NCI-H2171 (cell line): ENCODE results near the gene CDKAL1.
"Not testable (repeated sequence)": the region's sequence is repeated elsewhere in the genome, so short reads cannot be mapped to it uniquely, and the experiment has no call there.

Source experiments
- DNase-seq: peaks from one replicate; lab custom pipeline; 2025; lab: John Stamatoyannopoulos, UW

The CDKAL1 gene

DNA sequence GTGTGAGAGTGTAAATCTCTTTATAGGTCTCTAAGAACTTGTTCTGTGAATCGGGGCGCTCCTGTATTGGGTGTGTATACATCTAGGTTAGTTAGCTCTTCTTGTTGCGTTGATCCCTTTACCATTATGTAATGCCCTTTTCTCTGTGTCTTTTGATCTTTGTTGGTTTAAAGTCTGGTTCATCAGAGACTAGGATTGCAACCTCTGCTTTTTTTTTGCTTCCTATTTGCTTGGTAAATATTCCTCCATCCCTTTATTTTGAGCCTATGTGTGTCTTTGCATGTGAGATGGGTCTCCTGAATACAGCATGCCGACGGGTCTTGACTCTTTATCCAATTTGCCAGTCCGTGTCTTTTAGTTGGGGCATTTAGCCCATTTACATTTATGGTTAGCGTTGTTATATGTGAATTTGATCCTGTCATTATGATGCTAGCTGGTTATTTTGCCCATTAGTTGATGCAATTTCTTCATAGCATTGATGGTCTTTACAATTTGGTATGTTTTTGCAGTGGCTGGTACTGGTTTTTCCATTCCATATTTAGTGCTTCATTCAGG lies 60.1 kb downstream of the CDKAL1 start:
- not testable (repeated sequence) for DNase-seq

GRCh38 chr6:20599302-20600051 lies 65.2 kb downstream of the CDKAL1 start:
- DNase-seq, result no peak

- DNase-seq, result no peak
Measured at GRCh38 chr6:20600831-20601230, 66.6 kb downstream of the CDKAL1 start.

DNA sequence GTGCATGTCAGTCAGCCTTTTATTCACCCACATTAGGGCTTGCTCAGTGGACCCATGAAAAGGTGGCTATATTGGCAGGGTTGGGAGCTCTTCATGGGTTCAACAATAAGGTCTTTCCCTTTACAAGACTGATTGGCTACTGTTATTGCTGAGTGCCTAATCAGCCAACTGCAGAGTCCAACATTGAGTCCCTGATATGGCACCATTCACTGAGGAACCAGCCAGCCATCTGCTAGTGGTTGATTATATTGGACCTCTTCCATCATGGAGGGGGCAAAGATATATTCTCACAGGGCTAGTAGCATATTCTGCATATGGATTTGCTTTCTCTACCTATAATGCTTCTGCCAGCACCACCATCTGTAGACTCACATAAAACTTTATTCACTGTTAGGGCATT lies 69.9 kb downstream of the CDKAL1 start:
- DNase-seq, result no peak

GRCh38 chr6:20605061-20605460 lies 70.8 kb downstream of the CDKAL1 start:
- DNase-seq, result no peak

- DNase-seq, result no peak
Measured at GRCh38 chr6:20605581-20605980, 71.3 kb downstream of the CDKAL1 start.

DNA sequence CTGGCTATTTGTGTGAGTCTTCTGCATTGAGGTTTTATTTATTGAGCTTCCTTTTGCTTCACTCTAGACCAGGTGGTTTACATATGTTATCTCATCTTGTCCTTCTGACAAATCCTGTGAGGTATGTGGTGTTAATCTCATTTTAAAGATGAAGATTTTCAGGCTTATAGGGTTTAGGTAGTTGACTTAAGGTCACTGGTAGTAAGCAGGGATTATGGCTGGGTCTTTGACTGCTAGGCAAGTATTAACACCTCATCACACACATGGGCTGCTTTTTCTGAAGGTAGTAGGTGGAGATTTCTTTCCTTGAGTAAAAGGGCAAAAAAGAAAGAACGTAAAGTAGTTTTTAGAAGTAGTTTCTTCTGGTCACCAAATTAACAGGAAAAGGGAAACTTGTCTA lies 72.6 kb downstream of the CDKAL1 start:
- no peak for DNase-seq

- peak; percentile 79 for DNase-seq
Measured at GRCh38 chr6:20608356-20608755, 74.1 kb downstream of the CDKAL1 start.

DNA sequence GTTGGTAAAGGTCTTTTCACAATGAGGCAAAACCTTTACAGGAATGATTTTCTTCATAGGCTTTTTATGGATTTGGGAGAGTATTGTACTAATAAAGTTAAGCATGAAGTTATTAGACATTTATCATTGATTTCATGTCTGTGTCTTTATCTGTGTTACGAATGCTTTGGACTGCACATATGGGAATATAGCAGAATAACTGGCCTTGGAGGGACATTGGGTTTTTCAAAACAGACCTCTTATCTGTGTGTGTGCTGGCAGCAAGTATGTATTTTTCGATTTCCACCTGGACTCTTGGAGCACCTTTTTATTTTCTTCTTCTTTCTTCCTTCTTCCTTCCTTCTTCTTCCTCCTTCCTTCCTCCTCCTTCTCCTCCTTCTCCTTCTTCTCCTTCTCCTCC lies 74.6 kb downstream of the CDKAL1 start:
- DNase-seq, result no peak

DNA sequence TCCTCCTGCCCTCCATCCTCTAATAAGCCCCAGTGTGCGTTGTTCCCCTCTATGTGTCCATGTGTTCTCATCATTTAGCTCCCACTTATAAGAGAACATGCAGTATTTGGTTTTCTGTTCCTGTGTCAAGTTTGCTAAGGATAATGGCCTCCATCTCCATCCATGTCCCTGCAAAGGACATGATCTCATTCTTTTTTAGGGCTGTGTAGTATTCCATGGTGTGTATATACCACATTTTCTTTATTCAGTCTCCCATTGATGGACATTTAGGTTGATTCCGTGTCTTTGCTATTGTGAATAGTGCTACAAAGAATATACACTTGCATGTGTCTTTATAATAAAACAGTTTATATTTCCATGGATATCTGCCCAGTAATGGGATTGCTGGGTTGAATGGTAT lies 75.7 kb downstream of the CDKAL1 start:
- not testable (repeated sequence) for DNase-seq

- DNase-seq, result no peak
Measured at GRCh38 chr6:20610636-20611370, 76.5 kb downstream of the CDKAL1 start.

DNA sequence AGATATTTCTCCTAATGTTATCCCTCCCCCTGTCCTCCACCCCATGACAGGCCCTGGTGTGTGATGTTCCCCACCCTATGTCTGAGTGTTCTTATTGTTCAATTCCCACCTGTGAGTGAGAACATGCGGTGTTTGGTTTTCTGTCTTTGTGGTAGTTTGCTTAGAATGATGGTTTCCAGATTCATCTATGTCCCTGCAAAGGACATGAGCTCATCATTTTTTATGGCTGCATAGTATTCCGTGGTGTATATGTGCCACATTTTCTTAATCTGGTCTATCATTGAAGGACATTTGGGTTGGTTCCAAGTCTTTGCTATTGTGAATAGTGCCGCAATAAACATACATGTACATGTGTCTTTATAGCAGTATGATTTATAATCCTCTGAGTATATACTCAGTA lies 83.3 kb downstream of the CDKAL1 start:
- DNase-seq, result not testable (repeated sequence)

- DNase-seq, result no peak
Measured at GRCh38 chr6:20620043-20620442, 85.8 kb downstream of the CDKAL1 start.

DNA sequence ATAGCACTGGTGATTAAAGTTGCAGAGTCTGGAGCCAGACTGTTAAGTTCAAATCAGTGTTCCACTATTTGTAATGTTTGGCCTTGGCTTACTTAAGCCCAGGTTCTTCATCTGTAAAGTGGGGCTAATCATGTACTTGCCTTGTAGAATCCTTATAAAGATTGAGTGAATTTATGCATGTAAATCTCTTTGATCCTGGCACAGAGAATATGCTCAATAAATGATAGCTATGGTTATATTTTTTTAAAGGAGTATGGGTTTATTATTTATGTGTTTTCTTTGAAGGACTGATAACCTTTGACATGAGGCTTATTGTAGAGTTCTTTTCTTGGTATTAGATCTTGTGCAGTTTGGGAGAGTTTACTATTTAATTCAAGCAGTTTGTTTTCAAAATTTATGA lies 89.5 kb downstream of the CDKAL1 start:
- DNase-seq, result no peak

- no peak for DNase-seq
Measured at GRCh38 chr6:20626165-20626564, 91.9 kb downstream of the CDKAL1 start.

DNA sequence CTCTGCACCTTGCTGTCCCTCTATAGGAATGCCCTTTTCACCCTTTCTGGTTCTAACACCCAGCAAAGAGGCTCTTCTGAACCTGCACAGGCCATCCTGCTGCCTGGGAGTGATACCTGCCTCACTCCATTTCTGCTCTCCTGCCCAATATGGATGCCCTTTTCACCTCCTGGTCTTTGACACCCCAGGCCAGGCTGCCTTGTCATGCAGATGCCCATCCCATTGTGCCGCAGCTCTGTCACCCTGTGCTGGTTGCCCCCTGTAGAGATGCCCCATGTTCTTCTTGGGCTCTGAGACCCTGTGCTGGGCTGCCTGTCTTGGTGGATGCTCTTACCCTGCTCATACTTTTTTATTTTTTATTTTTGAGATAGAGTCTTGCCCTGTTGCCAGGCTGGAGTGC lies 95.3 kb downstream of the CDKAL1 start:
- DNase-seq, result no peak

GRCh38 chr6:20630136-20630535 lies 95.9 kb downstream of the CDKAL1 start:
- no peak for DNase-seq

- DNase-seq, result no peak
Measured at GRCh38 chr6:20630617-20631548, 96.6 kb downstream of the CDKAL1 start.

DNA sequence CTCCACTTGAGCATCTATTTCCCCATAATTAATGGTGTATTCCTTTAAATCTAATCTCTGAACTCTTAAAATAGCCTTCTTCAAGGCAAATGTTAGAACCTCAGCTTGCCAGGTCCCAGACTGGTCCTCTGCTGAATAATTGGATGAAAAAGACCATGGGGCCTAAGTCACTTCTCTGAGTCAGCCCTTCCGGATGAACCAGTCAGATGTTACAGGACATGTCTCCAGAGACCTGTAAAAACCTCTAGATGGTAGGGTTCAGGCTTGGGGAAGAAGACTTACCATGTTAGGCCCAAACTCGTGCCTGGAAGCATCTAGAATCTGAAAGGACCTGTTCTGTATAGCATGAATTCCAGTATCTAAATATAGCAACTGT lies 97.3 kb downstream of the CDKAL1 start:
- DNase-seq, result no peak

- no peak for DNase-seq
Measured at GRCh38 chr6:20632696-20633095, 98.4 kb downstream of the CDKAL1 start.

DNA sequence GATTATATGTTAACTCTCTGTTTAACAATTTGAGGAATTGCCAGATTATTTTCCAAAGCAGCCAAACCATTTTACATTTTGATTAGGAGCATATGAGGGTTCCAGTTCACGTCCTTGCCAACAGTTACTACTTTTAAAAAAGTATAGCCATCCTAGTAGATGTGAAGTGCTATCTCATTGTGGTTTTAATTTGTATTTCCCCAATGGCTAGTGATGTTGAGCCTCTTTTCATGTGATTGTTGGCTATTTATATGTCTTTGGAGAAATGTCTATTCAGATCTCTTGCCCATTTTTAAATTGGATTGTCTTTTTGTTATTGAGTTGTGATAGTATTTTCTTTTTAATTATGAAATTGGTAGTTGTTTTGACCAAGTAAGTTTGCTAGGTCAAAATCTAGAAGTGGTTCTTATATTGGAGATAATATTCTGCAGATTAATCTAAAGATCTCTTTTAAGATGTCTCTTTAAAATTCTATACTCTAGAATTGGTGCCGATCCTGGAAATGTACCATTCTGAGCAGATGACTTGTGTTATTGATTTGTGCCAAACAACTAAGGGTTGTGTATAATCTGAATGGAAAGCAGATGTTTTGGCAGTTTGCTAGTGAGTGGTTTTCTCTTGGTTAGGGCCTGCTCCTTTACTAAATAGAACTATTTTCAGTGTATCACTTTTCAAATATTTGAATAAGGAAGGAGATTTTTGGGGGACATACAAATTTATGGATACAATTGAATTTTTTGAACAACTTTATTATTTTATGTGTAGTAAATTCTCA lies 99.5 kb downstream of the CDKAL1 start:
- no peak for DNase-seq
